Endothelial cell of umbilical vein (primary cell): Measurements from ENCODE around the gene SLC25A48.

ENCODE experiments used
- EZH2 ChIP-seq: IDR thresholded peaks from 2 replicates; pipeline ENCODE4 v1.6.1; 2012; ENCODE audit warnings: borderline replicate concordance, low read depth, mild to moderate bottlenecking, moderate library complexity, low read length, inconsistent platforms; ENCODE audit not compliant: severe bottlenecking
- FOS ChIP-seq: IDR thresholded peaks from 2 replicates; pipeline ENCODE4 v1.6.1; 2011; ENCODE audit warnings: mild to moderate bottlenecking, low read length, moderate library complexity, borderline replicate concordance; ENCODE audit not compliant: insufficient read depth
- GATA2 ChIP-seq: IDR thresholded peaks from 2 replicates; pipeline ENCODE4 v1.7.0; 2011; ENCODE audit warnings: low read depth, mild to moderate bottlenecking, moderate library complexity, mixed read lengths, low read length; ENCODE audit not compliant: insufficient read length, insufficient read depth
- JUN ChIP-seq: IDR thresholded peaks from 2 replicates; pipeline ENCODE4 v1.6.1; 2011; ENCODE audit warnings: borderline replicate concordance, low read depth; ENCODE audit not compliant: insufficient read length, insufficient read depth
- MYC ChIP-seq: IDR thresholded peaks from one replicate; pipeline ENCODE4 v1.6.1; 2011; ENCODE audit warnings: mild to moderate bottlenecking, low read depth, low read length
- POLR2A ChIP-seq: IDR thresholded peaks from 2 replicates; pipeline ENCODE4 v1.6.1; 2012; ENCODE audit warnings: low read depth, mild to moderate bottlenecking, control low read depth, low read length
- POLR2AphosphoS5 ChIP-seq: IDR thresholded peaks from 2 replicates; pipeline ENCODE4 v1.6.1; 2012; ENCODE audit warnings: low read depth, mild to moderate bottlenecking, control low read depth, low read length, moderate library complexity; ENCODE audit not compliant: insufficient read depth
- TF ChIP-seq, protein P1 (sequence below), 2 donors: IDR thresholded peaks; 1 replicate in 1 of 2; 2 replicates in 1 of 2; pipeline ENCODE4 v1.5.1; 2011; ENCODE audit warnings: low read length in 2 of 2, mild to moderate bottlenecking in 2 of 2, moderate library complexity in 2 of 2, control low read depth in 1 of 2, inconsistent platforms in 1 of 2, low read depth in 1 of 2; ENCODE audit not compliant: insufficient read depth in 1 of 2; ENCODE audit errors: extremely low read depth in 1 of 2
- TF ChIP-seq, protein P2 (sequence below): IDR thresholded peaks from 2 replicates; pipeline ENCODE4 v1.6.1; 2011; ENCODE audit not compliant: insufficient read depth, insufficient read length

DNA sequence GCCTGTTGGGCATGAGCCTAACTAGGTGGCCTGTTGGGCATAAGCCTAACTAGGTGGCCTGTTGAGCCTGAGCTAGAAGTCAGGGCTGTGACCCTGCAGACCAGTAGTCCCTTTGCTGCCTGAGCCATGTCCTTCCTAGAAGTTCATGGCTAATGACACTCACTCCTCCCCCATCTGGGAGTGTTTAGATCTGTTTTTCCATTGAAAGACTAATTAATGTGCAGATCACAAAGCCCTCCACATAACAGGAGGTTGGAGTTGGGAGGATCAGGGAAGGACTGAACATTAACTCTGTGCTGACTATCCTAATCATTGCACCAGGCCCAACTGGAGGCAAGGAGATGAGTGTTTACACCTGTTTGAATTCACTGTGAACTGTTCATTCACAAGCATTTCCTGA lies 27.6 kb downstream of the SLC25A48 start:
- TF ChIP-seq, protein P1, sequence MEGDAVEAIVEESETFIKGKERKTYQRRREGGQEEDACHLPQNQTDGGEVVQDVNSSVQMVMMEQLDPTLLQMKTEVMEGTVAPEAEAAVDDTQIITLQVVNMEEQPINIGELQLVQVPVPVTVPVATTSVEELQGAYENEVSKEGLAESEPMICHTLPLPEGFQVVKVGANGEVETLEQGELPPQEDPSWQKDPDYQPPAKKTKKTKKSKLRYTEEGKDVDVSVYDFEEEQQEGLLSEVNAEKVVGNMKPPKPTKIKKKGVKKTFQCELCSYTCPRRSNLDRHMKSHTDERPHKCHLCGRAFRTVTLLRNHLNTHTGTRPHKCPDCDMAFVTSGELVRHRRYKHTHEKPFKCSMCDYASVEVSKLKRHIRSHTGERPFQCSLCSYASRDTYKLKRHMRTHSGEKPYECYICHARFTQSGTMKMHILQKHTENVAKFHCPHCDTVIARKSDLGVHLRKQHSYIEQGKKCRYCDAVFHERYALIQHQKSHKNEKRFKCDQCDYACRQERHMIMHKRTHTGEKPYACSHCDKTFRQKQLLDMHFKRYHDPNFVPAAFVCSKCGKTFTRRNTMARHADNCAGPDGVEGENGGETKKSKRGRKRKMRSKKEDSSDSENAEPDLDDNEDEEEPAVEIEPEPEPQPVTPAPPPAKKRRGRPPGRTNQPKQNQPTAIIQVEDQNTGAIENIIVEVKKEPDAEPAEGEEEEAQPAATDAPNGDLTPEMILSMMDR (IDR thresholded peaks at IDR 0.05; ENCODE audit: extremely low read depth in 1 of 2, insufficient read depth in 1 of 2, low read depth in 1 of 2, low read length in 2 of 2), result no peak
- no peak for TF ChIP-seq POLR2AphosphoS5
- no peak for TF ChIP-seq POLR2A
- TF ChIP-seq EZH2, result no peak
- no peak for TF ChIP-seq MYC
- TF ChIP-seq GATA2, result no peak
- TF ChIP-seq, protein P2, sequence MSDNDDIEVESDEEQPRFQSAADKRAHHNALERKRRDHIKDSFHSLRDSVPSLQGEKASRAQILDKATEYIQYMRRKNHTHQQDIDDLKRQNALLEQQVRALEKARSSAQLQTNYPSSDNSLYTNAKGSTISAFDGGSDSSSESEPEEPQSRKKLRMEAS, result no peak
- TF ChIP-seq JUN, result no peak
- no peak for TF ChIP-seq FOS
